GM21825 (cell line): ENCODE measurements around the gene UCN2.

Experiments used
- ATAC-seq: cut with Tn5 transposase; IDR thresholded peaks from one replicate; pipeline ENCODE4 v1.9.1; 2021; ENCODE audit warnings: mild to moderate bottlenecking, moderate library complexity; ENCODE audit not compliant: unreplicated experiment

The UCN2 gene

GRCh38 chr3:48591886-48592518 lies 28.4 kb upstream of the UCN2 start:
- no peak for ATAC-seq

GRCh38 chr3:48591436-48591835 lies 27.9 kb upstream of the UCN2 start:
- no peak for ATAC-seq

DNA sequence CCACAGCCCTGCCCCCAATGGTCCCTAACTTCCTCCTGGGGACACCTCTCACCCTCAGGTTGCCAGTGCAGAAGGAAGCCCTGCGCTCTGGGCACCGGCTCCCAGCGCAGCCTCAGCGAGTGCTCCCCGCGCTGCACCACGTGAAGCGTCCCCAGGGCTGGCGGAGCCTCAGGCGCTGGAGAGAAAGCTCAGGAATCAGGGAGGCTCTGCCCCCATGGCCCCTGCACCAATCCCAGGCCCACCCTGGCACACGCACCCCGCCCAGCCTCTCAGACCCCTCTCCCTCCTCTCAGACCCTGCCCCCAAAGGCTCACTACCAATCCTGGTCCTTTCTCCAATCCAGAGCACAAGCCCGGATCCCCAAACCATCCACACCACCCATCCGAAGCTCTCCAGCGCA lies 24.6 kb upstream of the UCN2 start:
- no peak for ATAC-seq

DNA sequence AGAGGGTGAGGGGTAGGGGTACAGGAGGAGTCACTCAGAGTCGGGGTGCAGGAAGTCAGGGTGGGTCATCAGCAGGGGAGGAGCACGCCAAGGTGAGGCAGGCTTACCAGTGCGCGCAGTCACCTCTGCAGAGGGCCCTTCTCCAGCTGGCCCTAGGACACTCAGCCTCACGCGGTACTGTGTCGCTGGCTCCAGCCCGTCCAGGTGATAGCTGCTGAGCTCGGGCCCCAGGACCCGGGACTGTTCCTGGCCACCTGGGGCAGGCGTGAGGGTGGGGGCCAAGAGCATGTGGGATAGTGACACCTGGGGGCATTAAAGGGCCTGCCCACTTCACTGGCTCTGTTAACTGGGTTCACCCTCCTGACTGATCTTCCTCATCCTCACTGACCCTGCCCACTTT lies 24.1 kb upstream of the UCN2 start:
- ATAC-seq: no peak

DNA sequence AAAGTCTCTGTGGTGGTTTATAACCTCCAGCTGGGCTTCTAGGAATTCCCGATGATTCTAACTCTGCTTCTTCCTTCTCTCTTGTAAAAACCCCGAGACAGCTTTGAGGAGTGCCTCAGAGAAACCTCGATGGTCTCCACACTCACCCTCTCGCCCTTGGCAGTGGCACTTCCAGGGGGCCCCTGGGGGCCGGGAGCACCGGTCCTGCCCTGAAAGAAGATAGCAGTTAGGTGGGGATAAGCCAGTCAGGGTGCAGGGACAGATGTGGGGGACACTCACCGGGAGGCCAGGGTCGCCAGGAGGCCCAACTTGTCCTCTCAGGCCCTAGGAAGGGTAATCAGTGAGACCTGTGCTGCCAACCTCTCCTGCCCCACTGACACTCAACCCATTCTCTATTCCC lies 21.8 kb upstream of the UCN2 start:
- ATAC-seq: no peak

DNA sequence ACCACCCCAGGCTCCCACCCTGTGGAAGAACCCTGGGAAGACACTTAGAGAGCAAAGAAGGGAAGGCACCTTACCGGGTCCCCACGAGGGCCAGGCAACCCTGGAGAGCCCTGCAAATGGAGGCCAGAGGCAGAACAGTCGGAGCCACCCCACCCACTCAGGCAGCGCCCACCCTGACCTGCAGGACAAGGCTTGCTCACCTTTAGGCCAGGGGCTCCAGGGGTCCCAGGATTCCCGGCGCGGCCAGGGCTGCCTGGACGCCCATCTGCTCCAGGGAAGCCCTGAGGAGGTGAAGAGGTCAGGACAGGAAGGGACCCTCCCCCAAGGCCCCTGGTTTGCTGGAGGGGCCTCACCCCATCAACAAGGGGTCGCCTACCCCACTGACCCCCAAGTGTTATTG lies 21.3 kb upstream of the UCN2 start:
- no peak for ATAC-seq

GRCh38 chr3:48581621-48582481 lies 18.3 kb upstream of the UCN2 start:
- ATAC-seq: no peak

DNA sequence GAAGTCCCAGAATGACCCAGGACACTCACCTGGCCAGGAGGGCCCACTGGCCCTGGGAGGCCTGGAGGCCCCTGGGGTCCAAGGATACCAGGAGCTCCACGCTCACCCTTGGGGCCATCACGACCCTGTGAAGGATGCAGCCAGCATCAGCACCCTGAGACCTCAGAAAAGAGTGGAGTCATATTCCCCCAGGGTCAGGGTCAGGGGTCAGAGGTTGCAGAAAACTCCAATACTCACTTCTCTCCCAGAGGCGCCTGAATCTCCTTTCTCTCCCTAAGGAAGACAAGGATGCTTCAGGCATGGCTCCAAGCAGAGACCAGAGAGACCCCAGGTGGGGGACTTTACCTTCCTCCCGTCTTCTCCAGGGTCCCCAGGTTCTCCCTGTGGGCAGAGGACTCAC lies 13.1 kb upstream of the UCN2 start:
- no peak for ATAC-seq

GRCh38 chr3:48575366-48575765 lies 11.8 kb upstream of the UCN2 start:
- no peak for ATAC-seq

GRCh38 chr3:48573973-48574585 lies 10.5 kb upstream of the UCN2 start:
- ATAC-seq: no peak

- ATAC-seq: no peak
These were observed 8.9 kb upstream of the UCN2 start for GRCh38 chr3:48572517-48572916.

- ATAC-seq: no peak
These were observed 8.4 kb upstream of the UCN2 start for GRCh38 chr3:48571938-48572337.

DNA sequence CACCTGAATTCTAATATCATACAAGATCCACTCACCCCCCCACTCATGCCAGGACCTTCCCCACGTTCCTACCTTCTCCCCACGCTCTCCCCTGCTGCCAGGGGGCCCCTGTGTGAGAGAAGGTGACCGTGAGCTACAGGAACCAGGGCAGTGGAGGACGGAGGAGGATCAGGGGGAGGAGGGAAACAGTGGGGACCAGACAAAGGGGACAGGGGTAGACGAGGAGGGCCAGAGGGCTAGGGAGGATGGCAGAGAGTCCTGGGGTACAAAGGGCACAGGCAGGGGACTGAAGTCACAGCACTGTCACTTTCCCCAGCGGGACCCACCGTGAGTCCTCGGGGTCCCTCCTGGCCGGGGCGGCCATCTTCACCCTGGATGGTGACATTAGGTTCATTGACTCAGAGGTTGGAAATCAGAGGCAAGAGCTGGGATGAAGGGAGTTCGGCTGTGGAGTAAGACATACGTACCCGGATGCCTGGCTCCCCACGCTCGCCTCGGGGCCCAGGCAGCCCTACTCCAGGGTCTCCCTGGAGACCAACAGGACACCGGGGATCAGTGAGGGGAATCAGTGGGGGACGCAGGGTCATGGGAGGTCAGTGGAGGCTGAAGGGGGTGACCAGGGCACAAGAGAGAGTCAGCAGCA lies 6.3 kb upstream of the UCN2 start:
- ATAC-seq: no peak

DNA sequence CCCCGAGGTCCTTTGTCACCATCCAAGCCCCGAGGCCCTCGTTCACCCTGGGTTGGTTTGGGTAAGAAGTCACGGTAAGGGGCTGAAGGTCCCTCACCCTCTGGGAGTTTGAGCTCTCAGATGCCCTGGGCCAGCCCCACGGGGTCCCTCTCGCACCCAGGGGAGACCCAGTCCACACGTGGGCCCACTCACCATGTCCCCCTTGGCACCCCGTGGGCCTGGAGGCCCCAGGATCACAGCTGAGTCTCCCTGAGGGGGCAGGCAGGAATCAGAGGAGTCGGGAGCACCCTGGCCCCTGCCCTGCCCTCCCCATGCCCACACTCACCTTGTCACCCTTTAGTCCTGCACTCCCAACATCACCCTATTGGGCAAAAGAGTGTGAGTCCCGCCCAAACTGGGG lies 5.8 kb upstream of the UCN2 start:
- ATAC-seq: no peak

DNA sequence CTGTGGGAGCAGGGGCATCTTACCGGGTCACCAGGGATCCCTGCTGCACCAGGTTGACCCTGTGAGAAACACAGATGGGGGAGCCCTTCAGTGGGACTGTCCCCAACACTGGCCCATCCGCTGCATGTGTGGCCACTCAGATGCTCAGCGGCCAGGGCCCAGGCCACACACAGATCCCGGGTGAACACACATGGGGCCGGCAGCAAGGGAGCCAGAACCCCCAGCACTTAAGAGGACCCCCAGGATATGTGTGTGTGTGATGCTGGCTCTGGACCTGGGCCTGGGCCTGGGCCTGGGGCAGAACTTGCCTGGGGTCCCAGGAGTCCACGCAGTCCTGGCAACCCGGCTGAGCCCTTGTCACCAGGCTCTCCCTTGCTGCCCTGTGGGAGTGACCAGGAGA lies 4.9 kb upstream of the UCN2 start:
- ATAC-seq: no peak

- no peak for ATAC-seq
These were observed 3.9 kb upstream of the UCN2 start for GRCh38 chr3:48567500-48567899.

- no peak for ATAC-seq
These were observed 3.5 kb upstream of the UCN2 start for GRCh38 chr3:48567090-48567489.

- ATAC-seq: no peak
These were observed 2.8 kb upstream of the UCN2 start for GRCh38 chr3:48566401-48566760.

GRCh38 chr3:48565591-48566400 lies 2.2 kb upstream of the UCN2 start:
- ATAC-seq: no peak

DNA sequence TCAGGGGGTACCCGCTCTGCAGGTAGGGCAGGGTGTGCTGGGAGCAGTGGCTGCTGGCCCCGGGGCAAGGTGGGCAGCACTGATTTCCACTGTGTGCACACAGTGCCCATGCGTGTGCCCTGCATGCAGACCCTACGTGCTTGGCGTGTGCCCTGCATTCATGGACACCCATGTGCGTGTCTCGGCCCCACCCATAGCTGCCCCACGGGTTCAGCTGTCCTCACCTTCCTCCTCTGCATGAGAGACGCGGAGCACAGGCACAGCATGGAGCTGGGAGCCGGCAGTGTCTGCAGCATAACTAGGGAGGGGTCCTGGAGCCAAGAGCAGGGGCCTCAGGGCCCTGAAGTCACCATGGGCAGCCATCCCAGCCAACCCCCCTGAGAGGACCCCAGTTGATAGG lies 1.6 kb upstream of the UCN2 start:
- ATAC-seq: no peak

- ATAC-seq: no peak
These were observed 1.1 kb upstream of the UCN2 start for GRCh38 chr3:48564667-48565066.
